ENCODE data around the gene GATAD2B.

Gene GATAD2B

GRCh38 chr1:153831026-153831425 lies 91.7 kb downstream of the GATAD2B start:
- Histone ChIP-seq H3K27me3 (ENCODE audit: insufficient read depth, low read depth) (no peaks in the 10 kb centered on the region), H3K4me2 (no peak overlapping the region), H3K79me2 (ENCODE audit: insufficient read depth, low read depth) (peaks cover 47% of the 10 kb centered on the region; the same call in 1 of the 2 replicates), H4K20me1 (ENCODE audit: insufficient read depth) (no peaks in the 10 kb centered on the region), H2AFZ (ENCODE audit: low read depth) (no peak overlapping the region), H3K9ac (no peak overlapping the region), H3K36me3 (ENCODE audit: insufficient read depth) (no peaks in the 10 kb centered on the region; the same call in 1 of the 2 replicates), H3K27ac (no peak overlapping the region), H3K4me3 (IDR thresholded peaks at IDR 0.05; ENCODE audit: insufficient read depth, low read depth, low read length) (no peak overlapping the region), H3K4me1 (ENCODE audit: low read depth, poor library complexity, severe bottlenecking) (peaks cover 7% of the 10 kb centered on the region)
- TF ChIP-seq CTCF (conservative IDR thresholded peaks at IDR 0.05; ENCODE audit: low read depth, low read length), result no peak

DNA sequence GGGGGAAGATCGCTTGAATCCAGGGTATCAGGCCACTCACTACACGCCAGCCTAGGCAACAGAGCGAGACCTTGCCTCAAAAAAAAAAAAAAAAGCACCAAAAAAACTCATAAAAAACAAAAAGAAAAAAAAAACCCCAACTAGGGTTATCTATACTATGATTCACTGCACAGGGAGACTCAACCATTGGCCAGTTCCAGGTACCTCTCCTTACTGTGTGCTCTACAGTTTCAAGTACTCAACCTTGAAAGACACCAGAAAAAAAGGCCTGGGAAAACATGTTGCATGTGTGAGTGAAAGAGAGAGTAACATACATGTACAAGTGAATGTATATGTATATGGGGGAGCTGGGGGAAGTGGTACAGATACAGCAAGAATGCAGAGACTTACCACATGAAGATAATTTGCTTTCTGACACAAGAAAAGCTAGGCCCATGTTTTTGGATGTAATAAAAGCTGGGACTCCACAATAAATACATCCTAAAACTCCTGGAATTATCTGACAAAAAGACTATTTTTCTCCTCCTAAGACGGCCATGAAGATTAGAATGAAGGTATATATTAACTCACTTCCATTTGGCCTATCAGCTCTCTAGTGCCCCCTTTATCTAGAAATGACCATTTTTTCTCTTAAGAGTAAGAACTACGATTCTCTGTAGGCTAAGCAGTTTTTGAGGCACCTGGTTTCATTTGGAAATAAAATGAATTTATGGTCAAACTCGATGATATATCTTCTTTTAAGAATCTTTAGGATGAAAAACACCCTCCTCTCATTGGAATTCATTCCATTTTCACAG lies 95.4 kb downstream of the GATAD2B start:
- peak; percentile 48 for TF ChIP-seq CTCF (conservative IDR thresholded peaks at IDR 0.05; ENCODE audit: low read depth, low read length)
- no peak overlapping the region for H2AFZ ChIP-seq (ENCODE audit: low read depth)
- peaks cover 22% of the 10 kb centered on the region; the same call in 1 of the 2 replicates for H3K79me2 ChIP-seq (ENCODE audit: insufficient read depth, low read depth)
- no peaks in the 10 kb centered on the region for H4K20me1 ChIP-seq (ENCODE audit: insufficient read depth)
- no peak overlapping the region for H3K4me3 ChIP-seq (IDR thresholded peaks at IDR 0.05; ENCODE audit: insufficient read depth, low read depth, low read length)
- no peaks in the 10 kb centered on the region for H3K27me3 ChIP-seq (ENCODE audit: insufficient read depth, low read depth)
- no peaks in the 10 kb centered on the region; the same call in 1 of the 2 replicates for H3K36me3 ChIP-seq (ENCODE audit: insufficient read depth)
- H3K4me1 ChIP-seq (ENCODE audit: low read depth, poor library complexity, severe bottlenecking), result peaks cover 13% of the 10 kb centered on the region
- no peak overlapping the region for H3K4me2 ChIP-seq
- H3K9ac ChIP-seq, result no peak overlapping the region
- no peak overlapping the region for H3K27ac ChIP-seq

DNA sequence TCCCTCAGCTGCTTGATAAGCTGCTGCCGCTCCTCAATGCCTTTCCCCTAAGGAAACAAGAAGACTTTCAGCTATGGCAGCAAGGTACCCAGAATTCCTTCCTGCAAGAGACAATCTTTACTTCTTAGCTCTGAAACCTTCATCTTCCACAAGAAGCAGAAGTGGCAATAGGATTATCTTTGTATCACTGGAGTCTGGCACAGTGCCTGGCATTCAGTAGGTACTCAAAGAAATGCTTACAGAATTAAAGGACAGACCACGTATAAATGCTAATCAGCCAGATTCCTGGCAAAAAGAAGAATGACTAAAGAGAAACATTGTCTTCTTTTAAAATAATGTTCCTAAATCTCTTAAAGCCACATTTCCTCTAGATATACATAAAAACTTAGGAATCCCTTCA lies 103.9 kb downstream of the GATAD2B start:
- Histone ChIP-seq H3K36me3 (ENCODE audit: insufficient read depth) (peaks cover 19% of the 10 kb centered on the region; the same call in 1 of the 2 replicates), H3K79me2 (ENCODE audit: insufficient read depth, low read depth) (no peaks in the 10 kb centered on the region), H3K9ac (no peak overlapping the region), H3K27ac (no peak overlapping the region), H2AFZ (ENCODE audit: low read depth) (no peak overlapping the region), H3K4me1 (ENCODE audit: low read depth, poor library complexity, severe bottlenecking) (no peaks in the 10 kb centered on the region), H3K4me3 (IDR thresholded peaks at IDR 0.05; ENCODE audit: insufficient read depth, low read depth, low read length) (no peak overlapping the region), H3K4me2 (no peak overlapping the region), H3K27me3 (ENCODE audit: insufficient read depth, low read depth) (no peaks in the 10 kb centered on the region), H4K20me1 (ENCODE audit: insufficient read depth) (no peaks in the 10 kb centered on the region)
- TF ChIP-seq CTCF (conservative IDR thresholded peaks at IDR 0.05; ENCODE audit: low read depth, low read length), result no peak

GRCh38 chr1:153816283-153816889 lies 106.4 kb downstream of the GATAD2B start:
- H3K27me3 ChIP-seq (ENCODE audit: insufficient read depth, low read depth), result no peaks in the 10 kb centered on the region
- H3K36me3 ChIP-seq (ENCODE audit: insufficient read depth), result peaks cover 29% of the 10 kb centered on the region; the same call in 1 of the 2 replicates
- TF ChIP-seq CTCF (conservative IDR thresholded peaks at IDR 0.05; ENCODE audit: low read depth, low read length), result no peak
- H2AFZ ChIP-seq (ENCODE audit: low read depth), result no peak overlapping the region
- H3K9ac ChIP-seq, result no peak overlapping the region
- no peak overlapping the region for H3K27ac ChIP-seq
- no peaks in the 10 kb centered on the region for H3K4me1 ChIP-seq (ENCODE audit: low read depth, poor library complexity, severe bottlenecking)
- H3K79me2 ChIP-seq (ENCODE audit: insufficient read depth, low read depth), result no peaks in the 10 kb centered on the region
- no peak overlapping the region for H3K4me3 ChIP-seq (IDR thresholded peaks at IDR 0.05; ENCODE audit: insufficient read depth, low read depth, low read length)
- H3K4me2 ChIP-seq, result no peak overlapping the region
- no peaks in the 10 kb centered on the region for H4K20me1 ChIP-seq (ENCODE audit: insufficient read depth)
